ENCODE data around the gene CIROP. TPM values are rescaled to one million over a fixed set of nuclear protein-coding genes. Genes with fewer than 3 reads are reported as not detected.

CIROP gene
- total RNA-seq, 4 donors from 2014 or later: 0.19 TPM; not detected in 3

- TF ChIP-seq POLR2A (IDR thresholded peaks at IDR 0.05; ENCODE audit: low read depth): no peak
- TF ChIP-seq POLR2AphosphoS5 (IDR thresholded peaks at IDR 0.05): no peak
- TF ChIP-seq EP300 (IDR thresholded peaks at IDR 0.05): no peak
- TF ChIP-seq CTCF (IDR thresholded peaks at IDR 0.05): no peak
- Histone ChIP-seq H3K4me1 (peaks cover 9 to 10% (median 10%) of the 10 kb centered on the region in 4 donors), H3K36me3 (no peaks in the 10 kb centered on the region), H3K27ac (replicated peaks in 1 of 4) (no peak overlapping the region), H3K27me3 (peaks cover 0 to 6% (median 0%) of the 10 kb centered on the region in 4 donors), H3K9me3 (no peaks in the 10 kb centered on the region), H3K4me3 (no peak overlapping the region)
- intact Hi-C loops (cut with DNase I): loop anchor here (2.0 kb wide), 1 partner anchor 57 kb away; no protein-coding TSS in a partner anchor
- 82% methylated on average over 5 of the region's 5 CpGs for WGBS
- no peak for DNase-seq (ENCODE audit: extremely low spot score)
Measured at GRCh38 chr14:23051141-23052057, 53.4 kb downstream of the CIROP start.

Other genes starting within 250 kb of the CIROP start
- gene LRP10, start 233.2 kb downstream of the CIROP start, total RNA-seq: 100 to 1,000 TPM; 111 to 279 (median 197) TPM
- gene REM2, start 221.8 kb downstream of the CIROP start, total RNA-seq: under 1 TPM; 0.26 to 0.66 (median 0.38) TPM
- 100 to 1,000 TPM in 2 of 4 donors, 10 to 100 TPM in 2; 52.7 to 229 (median 102) TPM for gene RBM23, start 185.8 kb downstream of the CIROP start, total RNA-seq
- gene PRMT5, start 175.6 kb downstream of the CIROP start, total RNA-seq: 10 to 100 TPM; 35.5 to 51.0 (median 44.8) TPM
- gene HAUS4, start 147.9 kb downstream of the CIROP start, total RNA-seq: 10 to 100 TPM; 31.7 to 46.8 (median 39.1) TPM
- gene AJUBA, start 122.4 kb downstream of the CIROP start, total RNA-seq: 10 to 100 TPM in 3 of 4 donors, 1 to 10 TPM in 1; 7.0 to 32.5 (median 17.9) TPM
- 10 to 100 TPM in 2 of 4 donors, 1 to 10 TPM in 2; 4.6 to 11.2 (median 9.9) TPM for gene C14orf93, start 94.8 kb downstream of the CIROP start, total RNA-seq
- 100 to 1,000 TPM; 135 to 155 (median 145) TPM for gene PSMB5, start 70.1 kb downstream of the CIROP start, total RNA-seq
- not detected for gene PSMB11, start 62.8 kb downstream of the CIROP start, total RNA-seq
- 1 to 10 TPM; 2.5 to 5.9 (median 3.6) TPM for gene CDH24, start 47.5 kb downstream of the CIROP start, total RNA-seq
- 100 to 1,000 TPM in 1 of 4 donors, 10 to 100 TPM in 3; 60.1 to 101 (median 89.5) TPM for gene ACIN1, start 9.9 kb downstream of the CIROP start, total RNA-seq
- gene C14orf119, start 9.5 kb downstream of the CIROP start, total RNA-seq: 10 to 100 TPM; 21.2 to 42.5 (median 34.0) TPM
- gene CEBPE, start 14.3 kb upstream of the CIROP start, total RNA-seq: under 1 TPM in 1 of 4 donors, not detected in 3; 0.57 TPM
- gene SLC7A8, start 78.7 kb upstream of the CIROP start, total RNA-seq: 10 to 100 TPM; 19.5 to 48.3 (median 32.5) TPM
- gene RNF212B, start 132.9 kb upstream of the CIROP start, total RNA-seq: under 1 TPM in 1 of 4 donors, not detected in 3; 0.33 TPM
- gene HOMEZ, start 181.1 kb upstream of the CIROP start, total RNA-seq: 10 to 100 TPM in 3 of 4 donors, 1 to 10 TPM in 1; 8.3 to 14.2 (median 12.4) TPM
- 1 to 10 TPM; 5.4 to 6.3 (median 5.5) TPM for gene PPP1R3E, start 197.9 kb upstream of the CIROP start, total RNA-seq
- 100 to 1,000 TPM in 3 of 4 donors, 10 to 100 TPM in 1; 92.8 to 132 (median 121) TPM for gene BCL2L2, start 201.8 kb upstream of the CIROP start, total RNA-seq
- 10 to 100 TPM; 44.6 to 68.1 (median 53.9) TPM for gene PABPN1, start 216.5 kb upstream of the CIROP start, total RNA-seq
- 10 to 100 TPM; 12.5 to 36.9 (median 24.9) TPM for gene SLC22A17, start 247.9 kb upstream of the CIROP start, total RNA-seq